DND-41 (cell line): ENCODE measurements around the gene RBBP5.

Source experiments
- CTCF ChIP-seq: IDR thresholded peaks from 2 replicates; pipeline ENCODE4 v1.5.1; 2012; ENCODE audit warnings: borderline replicate concordance, low read length, moderate library complexity, mild to moderate bottlenecking; ENCODE audit not compliant: poor library complexity, severe bottlenecking; ENCODE audit errors: extremely low read depth
- EZH2 ChIP-seq: IDR thresholded peaks from 3 replicates; pipeline ENCODE4 v1.6.1; 2012; ENCODE audit warnings: borderline replicate concordance, low read depth, mild to moderate bottlenecking, moderate library complexity, low read length, inconsistent platforms; ENCODE audit not compliant: severe bottlenecking

- no peak for TF ChIP-seq CTCF
- TF ChIP-seq EZH2: no peak
Observed at GRCh38 chr1:205049479-205049878, 72.3 kb downstream of the RBBP5 start.
